GM19043 (cell line): ENCODE data around the gene DGKQ.
"Not testable (repeated sequence)": the region's sequence is repeated elsewhere in the genome, so short reads cannot be mapped to it uniquely, and the experiment has no call there.

Experiments used
- ATAC-seq: cut with Tn5 transposase; IDR thresholded peaks from one replicate; pipeline ENCODE4 v1.9.1; 2021; ENCODE audit warnings: low read depth; ENCODE audit not compliant: unreplicated experiment

The DGKQ gene

DNA sequence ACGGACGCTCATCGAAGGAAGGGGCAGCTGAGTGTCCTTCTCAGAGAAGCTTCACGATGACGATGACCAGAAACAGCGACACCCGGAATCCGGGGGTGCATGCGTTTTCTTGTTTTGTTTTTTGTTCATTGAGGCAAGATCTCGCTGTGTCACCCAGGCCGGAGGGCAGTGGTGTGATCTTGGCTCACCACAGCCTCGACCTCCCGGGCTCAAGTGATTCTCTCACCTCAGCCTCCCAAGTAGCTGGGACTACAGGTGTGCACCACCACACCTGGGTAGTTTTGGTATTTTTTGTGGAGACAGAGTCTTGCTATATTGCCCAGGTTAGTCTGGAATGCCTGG, 19.8 kb downstream of the DGKQ start:
- no peak for ATAC-seq

DNA sequence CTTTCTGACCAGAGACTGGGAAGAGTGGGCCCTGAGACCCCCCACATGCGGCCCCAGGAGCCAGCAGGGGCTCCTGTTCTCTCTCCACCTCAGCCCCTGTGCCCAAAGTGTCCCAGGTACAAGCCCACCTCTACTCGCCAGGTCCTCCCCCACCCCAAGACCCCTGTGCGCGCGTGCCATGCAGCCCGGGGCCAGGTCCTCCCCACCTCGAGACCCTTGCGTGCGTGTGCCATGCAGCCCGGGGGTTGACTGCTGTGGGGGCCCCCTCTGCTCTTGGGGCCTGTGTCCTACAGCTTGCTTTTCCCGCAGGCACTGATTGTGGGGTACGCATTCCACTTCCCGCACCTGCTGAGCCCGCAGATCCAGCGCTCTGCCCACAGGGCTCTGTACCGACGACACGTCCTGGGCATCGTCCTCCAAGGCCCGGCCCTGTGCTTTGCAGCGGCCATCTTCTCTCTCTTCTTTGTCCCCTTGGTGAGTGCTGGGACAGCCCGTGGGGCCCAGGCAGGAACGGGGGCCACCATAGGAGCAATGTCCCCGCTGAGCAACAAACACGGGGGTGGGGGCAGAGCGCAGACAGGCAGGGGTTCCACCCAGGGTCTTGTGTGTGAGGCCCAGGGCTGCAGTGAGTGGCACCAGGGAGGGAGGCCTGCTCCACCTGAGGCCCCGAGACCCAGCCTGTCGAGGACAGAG, 20.3 kb downstream of the DGKQ start:
- ATAC-seq = no peak

DNA sequence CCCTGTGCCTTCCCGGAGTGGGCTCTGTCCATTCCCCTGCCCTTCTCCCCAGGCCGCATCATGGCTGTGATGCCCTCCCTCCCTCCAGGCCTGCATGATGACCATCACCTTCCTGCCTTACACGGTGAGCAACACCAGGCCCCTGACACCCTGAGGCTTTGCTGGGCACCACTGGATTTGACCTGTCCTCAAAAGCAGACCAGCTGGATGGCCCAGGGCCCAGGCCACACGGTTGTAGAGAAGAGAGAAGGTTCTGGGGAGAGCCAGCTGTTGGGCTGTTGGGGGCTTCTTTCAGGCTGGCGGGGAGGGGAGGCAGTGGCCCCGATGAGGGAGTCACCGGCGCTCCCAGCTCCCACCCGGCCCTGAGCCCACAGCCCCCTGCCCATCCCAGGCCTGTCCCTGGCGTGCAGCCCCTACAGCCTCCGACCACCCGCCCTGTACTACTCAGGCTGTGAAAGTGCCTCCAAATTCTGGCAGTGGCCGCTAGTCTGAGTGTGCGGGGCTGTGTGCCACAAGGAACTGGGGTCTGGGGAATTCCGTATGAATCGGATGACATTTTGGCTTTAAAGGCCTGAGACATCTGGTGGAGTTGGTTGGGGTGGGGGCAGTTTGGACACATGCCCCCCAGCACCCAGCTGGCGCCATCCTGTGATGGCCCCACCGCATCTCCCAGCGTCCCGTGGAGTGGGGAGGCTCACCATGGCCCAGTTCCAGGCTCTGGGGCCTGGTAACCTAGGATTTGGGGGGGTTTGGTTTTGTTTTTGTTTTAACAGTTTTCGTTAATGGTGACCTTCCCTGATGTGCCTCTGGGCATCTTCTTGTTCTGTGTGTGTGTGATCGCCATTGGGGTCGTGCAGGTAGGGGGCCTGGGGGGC, 21.5 kb downstream of the DGKQ start:
- ATAC-seq = no peak

DNA sequence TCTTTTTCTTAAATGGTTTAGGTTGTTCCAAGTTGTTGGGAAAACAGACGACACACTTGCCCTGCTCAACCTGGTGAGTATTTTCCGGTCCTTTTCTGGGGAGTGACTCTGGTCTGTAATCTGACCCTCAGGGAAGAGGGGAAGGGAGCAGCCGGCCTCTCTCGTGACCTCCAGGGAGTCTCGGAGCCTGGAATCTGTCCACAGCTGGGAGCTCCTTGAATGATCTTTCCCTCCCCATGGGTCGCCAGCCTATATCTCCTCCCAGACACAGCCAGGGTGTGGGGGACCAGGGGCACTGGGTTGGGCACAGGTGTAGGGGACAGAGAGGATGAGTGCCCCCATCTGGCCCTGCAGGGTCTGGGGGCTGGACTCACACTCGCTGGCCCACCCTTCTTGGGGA, 22.2 kb downstream of the DGKQ start:
- ATAC-seq = no peak

DNA sequence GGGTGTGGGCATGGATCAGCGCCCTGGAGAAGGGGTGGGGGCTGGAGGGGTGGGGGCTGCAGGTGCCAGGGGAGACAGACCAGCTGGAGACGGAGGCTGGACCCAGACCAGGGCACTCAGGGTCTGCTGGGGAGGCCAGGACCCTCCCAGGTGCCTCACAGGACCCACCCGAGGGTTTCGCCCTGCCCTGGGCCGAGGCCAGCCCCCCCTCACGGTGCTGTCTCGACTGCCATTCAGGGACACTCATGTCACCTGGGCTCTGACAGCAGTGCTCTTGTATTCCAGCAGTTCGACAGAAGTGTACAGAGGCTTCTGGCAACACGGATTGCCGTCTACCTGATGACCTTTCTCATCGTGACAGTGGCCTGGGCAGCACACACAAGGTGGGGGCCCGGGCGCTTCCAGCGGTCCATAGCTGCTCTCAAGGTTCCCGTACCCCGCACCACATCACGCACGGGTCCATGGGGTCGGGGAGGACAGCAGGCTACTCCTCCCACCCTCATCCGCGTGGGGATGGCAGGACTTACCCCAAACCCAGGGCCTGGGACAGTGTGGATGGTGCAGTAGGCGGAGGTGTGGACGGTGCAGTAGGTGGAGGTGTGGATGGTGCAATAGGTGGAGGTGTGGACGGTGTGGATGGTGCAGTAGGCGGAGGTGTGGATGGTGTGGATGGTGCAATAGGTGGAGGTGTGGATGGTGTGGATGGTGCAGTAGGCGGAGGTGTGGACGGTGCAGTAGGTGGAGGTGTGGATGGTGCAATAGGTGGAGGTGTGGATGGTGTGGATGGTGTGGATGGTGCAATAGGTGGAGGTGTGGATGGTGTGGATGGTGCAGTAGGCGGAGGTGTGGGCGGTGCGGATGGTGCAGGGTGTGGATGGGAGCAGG, 23.0 kb downstream of the DGKQ start:
- no peak for ATAC-seq

DNA sequence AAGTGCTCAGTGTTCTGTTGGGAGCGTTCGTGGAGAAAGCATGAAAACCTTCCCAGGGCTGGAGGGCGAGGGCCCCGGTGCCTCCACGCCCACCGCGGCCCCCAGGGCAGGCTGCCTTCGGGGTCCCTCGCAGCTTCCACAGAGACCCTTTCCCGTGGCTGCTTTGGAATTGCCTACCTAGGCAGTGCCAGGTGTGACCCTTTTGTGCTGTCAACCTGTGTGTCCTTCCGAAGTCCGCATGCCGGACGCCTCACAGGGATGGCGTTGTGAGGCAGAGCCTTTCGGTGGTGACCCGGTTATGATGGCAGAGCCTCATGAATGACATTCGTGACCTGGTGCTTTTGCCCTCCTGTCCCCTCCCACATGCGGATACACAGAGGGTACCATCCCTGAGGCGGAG, 23.7 kb downstream of the DGKQ start:
- ATAC-seq = no peak

DNA sequence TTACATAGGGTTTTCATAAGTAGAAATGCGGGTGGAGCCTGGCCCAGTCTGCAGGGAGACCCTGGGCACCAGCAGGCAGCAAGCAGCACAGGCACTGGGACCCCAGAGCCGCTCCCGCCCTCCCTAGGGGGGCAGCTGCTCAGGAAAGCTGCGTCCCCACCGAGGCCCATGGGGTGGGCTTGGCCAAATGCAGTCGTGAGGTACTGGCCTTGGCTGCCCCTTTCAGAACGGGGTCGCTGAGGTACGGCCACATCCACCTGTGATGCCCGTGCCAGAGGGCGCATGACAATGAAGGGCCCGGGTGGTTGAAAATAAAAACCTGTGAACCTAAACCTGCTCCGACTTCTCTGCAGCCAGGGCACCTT, 24.5 kb downstream of the DGKQ start:
- no peak for ATAC-seq

DNA sequence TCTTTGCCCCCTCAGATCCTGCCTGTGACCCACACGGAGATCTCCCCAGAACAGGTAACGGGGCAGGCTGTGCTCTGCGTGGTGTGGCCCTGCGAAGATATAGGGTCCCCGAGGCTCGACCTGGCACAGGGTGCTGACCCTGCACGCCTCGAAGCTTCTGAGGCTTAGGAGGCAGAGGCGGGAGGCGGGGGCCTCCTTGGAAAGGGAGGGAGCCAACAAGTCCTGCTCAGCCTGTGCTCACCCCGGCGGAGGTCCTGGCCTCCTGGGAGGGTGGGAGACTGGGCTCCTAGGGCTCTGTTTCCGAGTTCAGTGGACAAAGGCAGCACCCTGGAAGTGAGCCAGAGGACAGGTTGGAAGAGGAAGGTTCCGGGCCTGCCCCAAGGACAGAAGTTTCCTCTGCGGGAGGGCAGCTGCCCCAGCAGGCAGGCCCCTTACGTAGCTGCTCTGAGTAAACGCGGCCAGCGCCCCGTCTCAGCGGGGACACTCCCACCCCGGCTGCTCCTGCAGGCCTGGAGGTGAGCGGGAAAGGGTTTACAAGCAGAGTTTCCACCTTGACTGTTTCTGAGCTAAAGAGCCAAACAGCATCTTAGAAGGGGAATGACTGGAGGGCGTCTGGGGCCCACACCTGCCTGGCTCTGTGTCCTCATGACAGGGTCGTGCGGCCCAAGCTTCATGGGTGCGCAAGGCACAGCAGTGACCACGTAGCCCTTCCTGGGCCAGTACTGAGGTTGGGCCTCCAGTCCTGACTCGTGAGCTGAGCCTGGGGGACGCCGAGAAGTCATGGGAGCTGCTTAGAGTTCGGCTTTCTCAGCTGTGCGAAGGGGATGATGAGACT, 25.1 kb downstream of the DGKQ start:
- ATAC-seq = no peak

DNA sequence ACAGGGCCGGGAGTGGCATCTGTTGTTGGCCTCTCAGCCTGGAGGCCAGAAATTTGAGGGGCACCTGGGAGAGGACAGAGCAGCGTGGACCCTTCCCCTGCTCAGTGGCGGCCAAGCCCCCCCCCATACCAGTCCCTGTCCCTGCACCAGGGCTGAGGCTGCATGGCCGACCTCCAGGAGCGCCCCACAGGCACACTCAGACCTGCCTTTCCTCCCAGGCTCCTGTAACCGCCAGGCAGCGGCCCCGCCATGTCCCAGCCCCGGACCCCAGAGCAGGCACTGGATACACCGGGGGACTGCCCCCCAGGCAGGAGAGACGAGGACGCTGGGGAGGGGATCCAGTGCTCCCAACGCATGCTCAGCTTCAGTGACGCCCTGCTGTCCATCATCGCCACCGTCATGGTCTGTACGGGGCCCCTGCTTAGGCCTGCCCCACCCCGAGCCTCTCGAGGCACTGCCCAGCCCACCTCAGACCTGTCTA, 25.8 kb downstream of the DGKQ start:
- no peak for ATAC-seq

DNA sequence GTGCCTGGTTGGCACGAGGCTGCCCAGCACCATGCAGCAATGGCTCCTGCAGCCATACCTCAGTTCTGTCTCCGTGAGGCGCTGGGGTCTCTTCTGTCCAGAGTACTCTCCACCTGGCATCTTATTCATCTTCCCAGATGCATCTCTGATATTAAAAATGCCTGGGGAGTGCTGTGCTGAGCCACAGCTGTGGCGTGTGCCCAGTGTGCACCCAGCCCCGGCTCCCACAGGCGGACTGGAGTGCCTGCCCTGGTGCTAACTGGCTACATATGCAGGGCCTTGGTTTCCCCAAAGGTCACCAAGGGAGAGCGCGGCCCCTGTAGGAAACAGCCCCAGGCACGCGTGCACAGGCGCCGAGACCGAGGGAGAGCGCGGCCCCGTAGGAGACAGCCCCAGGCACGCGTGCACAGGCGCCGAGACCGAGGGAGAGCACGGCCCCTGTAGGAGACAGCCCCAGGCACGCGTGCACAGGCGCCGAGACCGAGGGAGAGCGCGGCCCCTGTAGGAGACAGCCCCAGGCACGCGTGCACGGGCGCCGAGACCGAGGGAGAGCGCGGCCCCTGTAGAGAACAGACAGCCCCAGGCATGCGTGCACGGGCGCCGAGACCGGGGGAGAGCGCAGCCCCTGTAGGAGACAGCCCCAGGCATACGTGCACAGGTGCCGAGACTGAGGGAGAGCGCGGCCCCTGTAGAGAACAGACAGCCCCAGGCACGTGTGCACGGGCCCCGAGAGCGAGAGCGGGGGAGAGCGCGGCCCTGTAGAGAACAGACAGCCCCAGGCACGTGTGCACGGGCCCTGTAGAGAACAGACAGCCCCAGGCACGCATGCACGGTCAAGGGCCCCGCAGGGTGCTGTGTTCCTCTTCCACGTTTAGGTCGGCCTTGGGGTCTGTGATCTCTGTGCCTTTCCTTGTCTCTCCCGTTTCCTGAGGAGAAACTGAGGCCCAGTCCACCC, 26.6 kb downstream of the DGKQ start:
- no peak for ATAC-seq

DNA sequence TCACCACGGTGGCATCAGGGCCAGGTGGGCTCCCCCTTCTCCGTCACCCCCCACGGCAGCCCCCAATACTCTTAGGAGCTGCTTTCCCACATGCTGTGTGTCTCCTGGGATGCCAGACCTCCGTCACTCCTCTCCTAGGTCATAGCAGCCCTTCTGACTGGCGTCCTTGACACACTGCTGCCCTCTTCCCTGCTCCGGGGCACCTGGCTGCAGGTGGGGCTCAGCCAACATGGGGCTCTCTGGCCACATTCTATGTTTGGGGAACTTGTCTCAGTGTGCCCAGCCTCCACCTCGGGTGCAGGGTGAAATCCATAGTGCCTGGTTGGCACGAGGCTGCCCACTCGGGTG, 27.3 kb downstream of the DGKQ start:
- no peak for ATAC-seq

DNA sequence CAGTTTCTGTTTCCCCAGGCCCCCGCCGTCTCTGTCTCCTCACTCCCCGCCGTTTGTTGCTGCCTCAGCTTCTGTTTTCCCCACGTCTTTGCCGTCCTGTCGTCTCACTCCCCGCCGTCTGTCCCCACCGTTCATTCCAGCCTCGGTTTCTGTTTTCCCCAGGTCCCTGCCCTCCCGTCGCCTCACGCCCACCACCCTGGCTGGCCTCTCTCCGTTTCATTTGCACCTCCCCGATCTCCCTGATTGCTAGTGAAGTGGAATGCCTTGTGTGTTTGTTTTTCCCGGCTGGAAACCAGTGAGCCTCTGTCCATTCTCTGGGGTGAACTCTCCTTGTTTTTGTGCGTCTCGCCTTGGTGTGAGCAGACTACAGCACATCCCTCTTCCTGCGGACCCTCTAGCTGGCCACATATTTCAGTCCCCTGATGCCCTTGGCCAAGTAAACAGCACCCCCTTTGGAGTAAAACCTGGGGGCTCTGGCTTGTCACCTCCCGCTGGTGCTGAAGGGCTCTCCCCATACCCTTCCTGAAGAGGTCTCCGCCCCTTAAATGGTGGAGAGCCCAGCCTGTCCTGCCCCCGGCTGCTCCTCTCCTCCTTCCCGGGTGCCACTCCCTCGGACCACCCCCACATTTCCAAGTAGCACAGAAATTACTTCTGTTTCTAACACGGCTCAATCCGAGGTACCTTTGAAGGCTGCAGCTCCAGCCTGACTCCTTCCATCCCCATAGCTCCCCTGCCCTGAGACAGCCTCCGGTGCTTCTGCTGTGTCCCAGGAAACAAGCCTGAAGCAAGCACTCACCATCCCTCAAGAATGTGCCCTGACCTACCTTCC, 27.9 kb downstream of the DGKQ start:
- ATAC-seq = no peak

DNA sequence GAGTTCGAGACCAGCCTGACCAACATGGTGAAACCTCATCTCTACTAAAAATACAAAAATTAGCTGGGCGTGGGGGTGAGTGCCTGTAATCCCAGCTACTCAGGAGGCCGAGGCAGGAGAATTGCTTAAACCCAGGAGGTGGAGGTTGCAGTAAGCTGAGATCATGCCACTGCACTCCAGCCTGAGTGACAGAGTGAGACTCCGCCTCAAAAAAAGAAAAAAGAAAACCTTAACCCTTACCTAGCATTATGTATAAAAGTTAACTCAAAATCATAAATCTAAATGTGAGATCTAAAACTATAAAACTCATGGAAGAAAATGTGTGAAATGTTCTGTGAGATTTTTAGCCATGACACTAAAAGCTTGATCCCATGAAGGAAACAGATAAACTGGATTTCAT, 33.9 kb downstream of the DGKQ start:
- not testable (repeated sequence) for ATAC-seq

DNA sequence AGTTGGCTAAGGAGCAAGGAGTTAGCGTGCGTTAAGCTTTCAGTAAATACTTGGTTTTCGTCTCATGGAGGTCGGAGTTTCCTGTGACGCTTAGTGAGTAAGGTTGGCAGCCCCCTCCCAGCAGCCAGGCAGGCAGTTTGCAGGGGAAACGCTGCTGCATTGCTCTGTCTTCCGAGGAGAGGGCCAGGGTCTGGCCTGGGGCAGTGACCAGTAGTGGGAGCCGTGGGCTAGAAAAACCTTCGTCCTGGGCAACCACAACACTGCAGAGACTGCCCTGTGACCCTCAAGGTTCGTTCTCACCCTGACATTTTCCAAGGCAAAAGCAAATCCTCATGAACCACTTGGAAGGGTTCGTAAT, 40.7 kb downstream of the DGKQ start:
- ATAC-seq = no peak

DNA sequence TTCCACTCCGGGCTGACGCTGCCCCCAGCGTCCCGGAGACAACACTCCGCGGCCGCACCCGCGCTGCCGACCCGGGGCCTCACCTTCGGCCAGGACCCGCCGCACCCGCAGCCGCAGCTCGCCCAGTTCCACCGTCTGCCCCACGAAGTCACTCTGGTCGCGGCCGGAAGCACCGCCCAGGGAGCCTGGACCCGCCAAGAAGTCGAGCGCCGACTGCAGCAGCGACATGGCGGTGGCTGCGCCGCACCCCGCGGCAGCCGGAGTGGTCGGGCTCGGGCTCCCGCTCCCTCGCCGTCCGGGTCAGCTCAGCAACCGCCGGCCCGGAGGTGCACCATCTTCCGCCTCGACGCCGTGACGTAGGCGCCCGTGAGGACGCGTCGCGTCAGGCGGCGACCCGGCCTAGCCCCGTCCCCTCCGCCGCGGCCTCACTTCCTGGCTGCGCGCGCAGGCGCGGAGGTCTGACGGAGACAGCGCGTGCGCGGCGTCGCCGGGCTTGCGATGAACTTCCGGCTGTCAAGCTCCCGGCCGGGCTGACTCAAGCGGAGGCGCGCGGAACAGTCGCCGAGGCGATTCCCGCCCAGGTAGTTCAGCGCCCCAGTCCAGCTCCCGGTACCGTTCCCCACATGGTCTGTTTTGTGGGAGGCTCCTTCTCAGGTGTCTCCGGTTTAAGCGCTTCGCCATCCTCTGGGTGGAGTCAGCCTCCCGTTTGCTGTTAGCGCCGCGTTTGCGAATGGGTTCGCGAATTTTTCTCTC, 41.2 kb downstream of the DGKQ start, which contains the start of the genes GAK and TMEM175:
GAK (minus strand) TSS at position 357 of the 753 bp plus-strand sequence; CDS start at position 228, 129 bp downstream.
TMEM175 (plus strand) TSS at position 501 of the 753 bp plus-strand sequence. CDS start 15,280 bp downstream, outside the sequence.
- peak; percentile 85 for ATAC-seq

DNA sequence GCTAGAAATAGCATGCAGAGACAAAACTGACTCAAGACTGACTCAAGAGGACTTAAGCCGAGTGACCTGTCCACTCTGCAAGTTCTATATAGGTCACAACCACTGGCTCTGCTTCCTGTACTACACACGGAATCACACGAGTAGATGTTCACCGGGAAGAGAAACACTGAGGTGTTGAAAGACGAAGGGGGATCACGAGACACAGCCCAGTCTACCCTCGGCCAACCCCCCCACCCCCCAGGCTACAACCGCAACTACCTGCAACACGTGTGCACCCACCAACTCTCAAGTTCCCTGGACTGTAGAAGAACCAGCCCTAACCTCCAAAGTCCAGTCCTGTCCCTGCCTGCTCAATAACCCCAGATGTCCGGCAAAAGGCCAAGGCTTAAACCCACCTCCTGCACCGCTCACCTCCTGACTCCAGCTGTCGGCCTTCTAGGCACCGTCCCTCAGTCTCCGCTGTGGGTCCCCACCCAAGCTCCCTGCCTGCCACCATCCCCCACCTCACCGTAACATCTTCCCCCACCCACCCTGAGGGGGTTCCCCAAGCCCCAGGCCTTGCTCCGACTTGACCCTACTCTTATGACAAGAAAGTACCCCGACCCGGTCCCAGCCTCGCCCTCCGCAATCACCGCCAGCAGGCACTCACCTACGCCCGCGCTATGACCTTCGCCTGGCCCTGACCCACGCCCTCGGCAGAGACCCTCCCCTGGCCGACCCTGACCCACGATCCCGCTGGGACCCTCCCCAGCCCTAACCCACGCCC, 42.0 kb downstream of the DGKQ start:
- no peak for ATAC-seq

DNA sequence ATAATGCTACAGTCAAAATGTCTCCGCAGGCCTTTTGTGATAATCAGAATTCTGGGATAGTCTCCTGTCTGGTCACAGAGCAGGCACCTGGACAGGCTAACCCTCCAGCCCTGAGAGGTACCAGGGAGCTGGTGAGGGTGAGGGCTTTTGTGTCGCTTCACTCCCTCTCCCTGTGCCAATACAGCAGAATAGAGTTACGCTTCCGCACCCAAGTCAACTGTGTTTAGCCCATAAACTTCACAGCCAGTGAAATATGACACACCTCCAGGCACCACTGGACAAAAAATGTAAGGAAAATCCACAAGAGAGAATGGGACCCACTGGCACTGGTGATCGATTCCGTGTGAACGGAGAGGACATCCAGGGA, 42.6 kb downstream of the DGKQ start:
- no peak for ATAC-seq
